GM18861 (cell line): ENCODE results near the gene CD99L2.
A peak's percentile ranks its signal among the peaks of the same experiment; 100 is the strongest.

ENCODE experiments used
- ATAC-seq: cut with Tn5 transposase; IDR thresholded peaks from one replicate; pipeline ENCODE4 v1.9.1; 2021; ENCODE audit not compliant: unreplicated experiment

The CD99L2 gene, protein sequence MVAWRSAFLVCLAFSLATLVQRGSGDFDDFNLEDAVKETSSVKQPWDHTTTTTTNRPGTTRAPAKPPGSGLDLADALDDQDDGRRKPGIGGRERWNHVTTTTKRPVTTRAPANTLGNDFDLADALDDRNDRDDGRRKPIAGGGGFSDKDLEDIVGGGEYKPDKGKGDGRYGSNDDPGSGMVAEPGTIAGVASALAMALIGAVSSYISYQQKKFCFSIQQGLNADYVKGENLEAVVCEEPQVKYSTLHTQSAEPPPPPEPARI

GRCh38 chrX:150898343-150899190, at the start of gene CD99L2:
CD99L2 (minus strand) TSS chrX:150898668; CDS start chrX:150898588, 80 bp downstream.
- ATAC-seq = peak; percentile 77

GRCh38 chrX:150944233-150944632, 45.8 kb upstream of the CD99L2 start:
- no peak for ATAC-seq

DNA sequence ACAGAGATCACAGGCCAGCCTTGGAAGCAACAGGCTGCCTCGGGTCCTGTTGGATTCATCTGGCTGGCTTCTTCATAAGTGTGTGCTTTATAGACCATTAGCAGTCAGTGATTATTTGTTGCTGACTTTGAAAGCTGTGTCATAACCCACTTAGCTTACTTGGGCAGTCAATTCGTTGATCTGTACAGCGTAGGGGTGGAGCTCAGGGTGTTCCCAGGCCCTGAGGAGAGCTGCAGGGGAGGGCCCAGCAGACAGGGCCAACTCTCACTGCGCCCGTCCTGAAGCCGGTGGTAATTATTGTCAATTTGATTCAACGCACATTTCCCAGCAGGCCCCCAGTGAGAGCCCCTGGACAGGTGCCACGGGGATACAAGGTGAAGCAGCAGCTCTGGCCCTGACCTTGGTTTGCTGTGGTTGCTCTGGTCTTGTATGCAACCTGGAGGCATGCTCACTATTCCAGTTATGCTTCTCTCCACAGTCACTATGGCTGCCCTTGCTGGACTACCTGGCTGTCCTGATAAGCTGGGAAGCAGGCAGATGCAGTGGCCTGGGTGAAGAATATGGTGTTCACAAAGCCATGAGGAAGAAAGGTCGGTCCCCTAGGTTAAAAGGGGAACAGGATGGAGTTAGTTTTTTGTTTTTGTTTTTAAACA, 44.6 kb upstream of the CD99L2 start:
- ATAC-seq = no peak

DNA sequence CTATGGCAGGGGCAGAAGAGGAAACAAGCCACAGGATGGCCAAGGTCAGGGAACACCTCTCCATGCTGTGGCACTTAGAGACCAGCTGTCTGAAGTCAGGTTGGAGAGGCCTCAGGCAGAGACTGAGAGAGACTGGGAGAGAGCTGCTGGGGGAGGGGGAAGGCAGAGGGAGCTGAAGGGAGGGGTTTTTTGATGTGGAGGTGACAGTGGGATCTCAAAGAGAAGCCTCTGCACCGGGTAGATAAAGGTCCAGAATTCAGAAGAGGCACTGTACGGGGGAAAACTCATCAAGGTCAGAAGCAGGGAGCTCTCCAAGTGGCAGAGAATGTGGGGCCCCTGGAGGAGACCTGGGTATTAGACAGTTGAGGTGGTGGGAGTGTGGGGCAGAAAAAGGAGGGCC, 43.1 kb upstream of the CD99L2 start:
- no peak for ATAC-seq

DNA sequence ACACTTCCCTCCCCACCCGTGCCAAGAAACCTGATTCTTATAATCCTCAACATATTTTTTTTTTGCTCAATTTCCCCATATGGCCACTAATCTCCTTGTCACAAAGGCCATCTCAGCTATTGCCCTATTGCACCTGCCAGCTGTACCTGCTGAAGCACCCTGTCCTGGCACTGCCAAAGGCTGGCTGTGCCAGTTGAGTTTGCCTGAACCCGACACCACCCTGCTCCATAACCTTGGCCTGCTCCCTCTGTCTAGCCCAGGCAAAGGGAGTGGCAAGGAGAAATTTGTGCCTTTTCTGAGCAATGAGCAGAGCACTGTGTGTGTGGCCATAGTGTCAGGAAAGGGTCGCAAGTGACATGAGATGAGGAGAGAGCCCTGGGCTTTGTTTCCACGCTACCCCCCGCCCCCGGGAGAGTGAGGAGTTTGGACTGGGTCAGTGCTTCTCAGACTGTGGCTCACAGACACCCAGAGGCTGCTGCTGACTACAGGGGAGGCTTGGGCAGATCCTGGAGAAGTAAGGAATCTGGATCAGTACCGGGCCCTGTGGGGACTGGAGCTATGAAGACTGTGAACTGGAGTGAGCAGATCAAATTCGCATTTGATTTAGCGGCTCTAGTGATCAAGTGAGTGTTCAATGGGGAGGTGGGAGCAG, 42.5 kb upstream of the CD99L2 start:
- no peak for ATAC-seq

- ATAC-seq = no peak
Measured at GRCh38 chrX:150936556-150936955, 38.1 kb upstream of the CD99L2 start.

GRCh38 chrX:150935467-150935866, 37.0 kb upstream of the CD99L2 start:
- ATAC-seq = no peak

- ATAC-seq = no peak
Measured at GRCh38 chrX:150934453-150934852, 36.0 kb upstream of the CD99L2 start.

- no peak for ATAC-seq
Measured at GRCh38 chrX:150933945-150934350, 35.5 kb upstream of the CD99L2 start.

DNA sequence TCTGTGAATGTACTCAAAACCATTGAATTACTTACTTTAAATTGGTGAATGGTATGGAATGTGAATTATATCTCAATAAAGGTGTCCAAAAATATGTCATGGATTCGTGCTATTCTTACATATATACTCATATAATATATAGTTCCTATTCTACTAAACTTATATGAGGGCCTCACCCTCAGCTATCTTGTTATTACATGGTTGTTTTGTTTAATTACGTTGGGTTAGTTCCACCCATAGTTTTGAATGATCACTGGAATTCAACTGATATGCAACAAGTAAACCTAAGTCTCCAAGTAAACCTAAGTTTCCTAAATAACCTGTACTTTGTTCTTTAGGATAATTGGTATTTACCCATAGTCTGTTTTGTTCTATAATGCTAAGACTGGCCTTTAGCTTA, 30.6 kb upstream of the CD99L2 start:
- no peak for ATAC-seq

- ATAC-seq = no peak
Measured at GRCh38 chrX:150926791-150927190, 28.3 kb upstream of the CD99L2 start.

GRCh38 chrX:150926304-150926703, 27.8 kb upstream of the CD99L2 start:
- ATAC-seq = no peak

GRCh38 chrX:150919401-150919800, 20.9 kb upstream of the CD99L2 start:
- no peak for ATAC-seq

- no peak for ATAC-seq
Measured at GRCh38 chrX:150913511-150913910, 15.0 kb upstream of the CD99L2 start.

- no peak for ATAC-seq
Measured at GRCh38 chrX:150907474-150907873, 9.0 kb upstream of the CD99L2 start.

GRCh38 chrX:150906694-150907093, 8.2 kb upstream of the CD99L2 start:
- no peak for ATAC-seq

DNA sequence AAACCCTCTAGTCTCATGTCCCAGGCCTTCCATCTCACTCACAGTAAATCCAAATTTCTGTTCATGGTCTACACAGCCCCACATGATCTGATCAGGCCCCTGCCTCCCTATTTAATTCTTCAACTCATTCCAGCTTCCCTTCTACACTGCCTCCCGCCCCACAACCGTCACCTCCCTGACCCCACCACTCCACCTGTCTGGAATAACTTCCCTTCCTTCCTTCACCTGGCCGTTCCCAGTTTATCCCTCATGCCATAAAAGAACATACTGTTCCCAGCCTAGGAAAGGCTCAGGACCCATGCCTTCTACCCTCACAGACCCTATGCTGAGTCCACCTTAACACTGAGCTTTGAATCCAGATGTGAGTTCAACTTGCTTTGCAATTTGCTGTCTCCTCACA, 6.8 kb upstream of the CD99L2 start:
- no peak for ATAC-seq

- no peak for ATAC-seq
Measured at GRCh38 chrX:150903110-150903508, 4.6 kb upstream of the CD99L2 start.

DNA sequence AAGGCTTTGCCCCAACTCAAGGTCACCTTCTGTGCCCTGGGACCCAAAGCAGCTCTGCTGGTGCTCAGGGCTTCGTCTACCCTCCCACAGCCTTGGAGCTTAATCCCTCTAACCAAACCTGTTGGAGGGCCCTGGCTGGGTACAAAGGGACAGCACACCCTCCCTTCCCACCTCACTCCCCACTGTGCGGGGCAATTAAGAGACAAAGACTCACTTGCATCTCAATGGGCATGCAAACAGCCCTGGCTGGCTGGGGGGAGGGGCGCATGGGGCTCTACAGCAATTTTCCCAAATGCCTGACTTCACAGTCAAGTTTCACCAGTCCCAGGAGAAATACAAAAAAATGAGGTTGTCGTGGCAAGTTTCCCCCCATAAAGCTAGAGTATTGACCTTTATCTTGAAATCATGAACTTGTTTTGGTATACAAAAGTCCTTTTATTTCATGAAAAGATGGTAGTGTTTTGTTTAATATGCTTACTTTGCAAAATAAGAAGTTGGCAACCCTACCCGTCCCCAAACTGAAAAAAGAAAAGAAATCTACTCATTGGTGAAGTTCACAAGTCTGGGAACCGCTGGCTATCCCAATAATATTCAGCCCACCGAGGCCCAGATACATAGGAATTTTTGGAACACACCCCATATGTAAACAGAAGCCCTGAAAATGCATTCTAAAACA, 4.1 kb upstream of the CD99L2 start:
- no peak for ATAC-seq

DNA sequence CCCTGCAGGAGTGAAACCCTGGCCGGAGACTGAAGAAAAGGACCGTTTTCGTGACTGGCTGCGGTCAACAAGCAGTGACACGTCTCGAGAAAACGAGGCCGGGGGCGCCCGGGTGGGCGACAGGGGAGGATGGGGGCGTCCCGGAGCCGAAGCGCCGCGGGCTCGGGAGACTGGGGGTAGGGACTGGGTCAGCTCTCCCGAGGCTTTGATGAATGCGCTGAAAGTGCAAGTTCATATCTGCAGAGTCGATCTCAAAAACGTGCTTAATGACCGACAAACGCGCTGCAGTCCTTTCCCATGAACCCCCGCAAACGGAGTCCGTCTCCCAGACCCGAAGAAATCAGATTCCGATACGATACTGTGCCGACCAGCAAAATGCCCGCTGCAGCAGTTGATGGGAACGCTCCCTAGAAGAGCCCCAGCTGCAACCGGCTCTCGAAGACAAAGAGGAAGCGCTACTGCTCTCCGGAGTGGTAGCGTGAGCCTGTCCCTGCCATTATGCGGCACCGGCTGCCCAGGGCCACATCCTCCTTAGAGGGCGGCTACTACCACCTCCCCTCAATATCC, 806 bp upstream of the CD99L2 start:
- ATAC-seq = no peak
